ENCODE measurements around the gene ZNF415.
"Not testable (repeated sequence)": the region's sequence is repeated elsewhere in the genome, so short reads cannot be mapped to it uniquely, and the experiment has no call there.

The ZNF415 gene

GRCh38 chr19:53132141-53132991 is at the start of gene ZNF415:
Gene ZNF415 (minus strand): TSS chr19:53132910. CDS start chr19:53122676, 10,234 bp downstream.
- peak; percentile 96 for DNase-seq (ENCODE audit: low spot score)

GRCh38 chr19:53182202-53182601 is 49.5 kb upstream of the ZNF415 start:
- no peak for DNase-seq (ENCODE audit: low spot score)

- DNase-seq (ENCODE audit: low spot score), result no peak
These were observed 45.3 kb upstream of the ZNF415 start for GRCh38 chr19:53177986-53178385.

- no peak for DNase-seq (ENCODE audit: low spot score)
These were observed 40.2 kb upstream of the ZNF415 start for GRCh38 chr19:53172889-53173288.

- no peak for DNase-seq (ENCODE audit: low spot score)
These were observed 33.0 kb upstream of the ZNF415 start for GRCh38 chr19:53165691-53166091.

- DNase-seq (ENCODE audit: low spot score), result no peak
These were observed 28.4 kb upstream of the ZNF415 start for GRCh38 chr19:53161123-53161522.

GRCh38 chr19:53160350-53160749 is 27.6 kb upstream of the ZNF415 start:
- DNase-seq (ENCODE audit: low spot score), result no peak

GRCh38 chr19:53158119-53158656 is 25.5 kb upstream of the ZNF415 start:
- DNase-seq (ENCODE audit: low spot score), result peak; percentile 54

GRCh38 chr19:53157626-53158025 is 24.9 kb upstream of the ZNF415 start:
- DNase-seq (ENCODE audit: low spot score), result peak; percentile 14

- no peak for DNase-seq (ENCODE audit: low spot score)
These were observed 24.1 kb upstream of the ZNF415 start for GRCh38 chr19:53156850-53157249.

- DNase-seq (ENCODE audit: low spot score), result no peak
These were observed 14.9 kb upstream of the ZNF415 start for GRCh38 chr19:53147645-53148044.

GRCh38 chr19:53140351-53140750 is 7.6 kb upstream of the ZNF415 start:
- DNase-seq (ENCODE audit: low spot score), result no peak

- no peak for DNase-seq (ENCODE audit: low spot score)
These were observed 3.7 kb upstream of the ZNF415 start for GRCh38 chr19:53136432-53136831.

- no peak for DNase-seq (ENCODE audit: low spot score)
These were observed 983 bp downstream of the ZNF415 start for GRCh38 chr19:53131727-53132126.

GRCh38 chr19:53131085-53131590 is 1.6 kb downstream of the ZNF415 start:
- DNase-seq (ENCODE audit: low spot score), result no peak

- no peak for DNase-seq (ENCODE audit: low spot score)
These were observed 2.2 kb downstream of the ZNF415 start for GRCh38 chr19:53130506-53130905.

- DNase-seq (ENCODE audit: low spot score), result not testable (repeated sequence)
These were observed 5.8 kb downstream of the ZNF415 start for GRCh38 chr19:53126733-53127526.

- no peak for DNase-seq (ENCODE audit: low spot score)
These were observed 9.3 kb downstream of the ZNF415 start for GRCh38 chr19:53123400-53123799.

- DNase-seq (ENCODE audit: low spot score), result no peak
These were observed 20.4 kb downstream of the ZNF415 start for GRCh38 chr19:53112286-53112685.

GRCh38 chr19:53109527-53109926 is 23.2 kb downstream of the ZNF415 start:
- no peak for DNase-seq (ENCODE audit: low spot score)

- DNase-seq (ENCODE audit: low spot score), result peak; percentile 100
These were observed 29.2 kb downstream of the ZNF415 start, which contains the start of gene ZNF160 for GRCh38 chr19:53103234-53104203. Gene ZNF160 (minus strand): TSS chr19:53103422. CDS start chr19:53086276, 17,146 bp downstream.

Measured in AG20443 (cell line).